Tibial nerve (tissue), 4 donors: ENCODE results near the gene TULP4.

Source experiments
- CTCF ChIP-seq, 5 experiments: fragments of 200-600 bp in 3 of 5; fragments of 450-650 bp in 2 of 5; sonication (generic) in 3 of 5; IDR thresholded peaks; one replicate each; pipeline ENCODE4 v1.5.1; 2016 to 2019; ENCODE audit warnings: antibody characterized with exemption in 5 of 5, mild to moderate bottlenecking in 3 of 5, moderate library complexity in 2 of 5
- EP300 ChIP-seq, 2 donors: sonication (generic); formaldehyde crosslinking; IDR thresholded peaks; one replicate each; pipeline ENCODE4 v1.6.1; 2017; ENCODE audit warnings: antibody characterized with exemption in 2 of 2, mild to moderate bottlenecking in 1 of 2

- TF ChIP-seq CTCF (IDR thresholded peaks at IDR 0.05) (no peak), EP300 (IDR thresholded peaks at IDR 0.05) (no peak)
Observed at GRCh38 chr6:158465747-158466146, 153.5 kb downstream of the TULP4 start.
